Right atrium auricular region (tissue), 2 donors: Measurements from ENCODE around the gene RPS3. TPM values are rescaled to one million over a fixed set of nuclear protein-coding genes. Genes with fewer than 3 reads are reported as not detected.
A peak's percentile ranks its signal among the peaks of the same experiment; 100 is the strongest.

Source experiments
- DNase-seq: peaks from one replicate; pipeline ENCODE4 v3.0.0-alpha.2; 2019; ENCODE audit warnings: low spot score
- H3K27ac ChIP-seq, 2 donors: fragments of 200-600 bp; sonication (generic); 1 replicate in 1 of 2; 2 replicates in 1 of 2; pipeline ENCODE4 v1.5.1; 2016 to 2019
- H3K27me3 ChIP-seq, 2 donors: fragments of 200-600 bp; sonication (generic); one replicate each; pipeline versions ENCODE4 v1.5.1 to v1.6.0; 2017 to 2019
- H3K36me3 ChIP-seq: fragments of 200-600 bp; sonication (generic); one replicate; pipeline ENCODE4 v1.5.1; 2016
- H3K4me1 ChIP-seq, 2 donors: fragments of 200-600 bp; sonication (generic); one replicate each; pipeline versions ENCODE4 v1.5.1 to v1.6.0; 2017 to 2019
- H3K4me3 ChIP-seq, 2 donors: fragments of 200-600 bp; sonication (generic); 1 replicate in 1 of 2; 2 replicates in 1 of 2; pipeline ENCODE4 v1.5.1; 2017 to 2019; ENCODE audit warnings: mild to moderate bottlenecking in 1 of 2, moderate library complexity in 1 of 2
- H3K9me3 ChIP-seq, 2 donors: fragments of 200-600 bp; sonication (generic); one replicate each; pipeline ENCODE4 v1.5.1; 2019
- total RNA-seq, 2 donors: library from RNA; depleted of rRNA; stranded (reverse); fragments of >200 nt; gene quantifications; one replicate each; pipeline ENCODE4 v1.1.0, GENCODE V29; 2016
- TF ChIP-seq, protein P1 (sequence below), 2 donors: fragments of 200-600 bp; sonication (generic); IDR thresholded peaks; one replicate each; pipeline ENCODE4 v1.5.1; 2019; ENCODE audit warnings: antibody characterized with exemption in 2 of 2

Gene RPS3
- total RNA-seq = 100 to 1,000 TPM; 391 to 983 TPM

DNA sequence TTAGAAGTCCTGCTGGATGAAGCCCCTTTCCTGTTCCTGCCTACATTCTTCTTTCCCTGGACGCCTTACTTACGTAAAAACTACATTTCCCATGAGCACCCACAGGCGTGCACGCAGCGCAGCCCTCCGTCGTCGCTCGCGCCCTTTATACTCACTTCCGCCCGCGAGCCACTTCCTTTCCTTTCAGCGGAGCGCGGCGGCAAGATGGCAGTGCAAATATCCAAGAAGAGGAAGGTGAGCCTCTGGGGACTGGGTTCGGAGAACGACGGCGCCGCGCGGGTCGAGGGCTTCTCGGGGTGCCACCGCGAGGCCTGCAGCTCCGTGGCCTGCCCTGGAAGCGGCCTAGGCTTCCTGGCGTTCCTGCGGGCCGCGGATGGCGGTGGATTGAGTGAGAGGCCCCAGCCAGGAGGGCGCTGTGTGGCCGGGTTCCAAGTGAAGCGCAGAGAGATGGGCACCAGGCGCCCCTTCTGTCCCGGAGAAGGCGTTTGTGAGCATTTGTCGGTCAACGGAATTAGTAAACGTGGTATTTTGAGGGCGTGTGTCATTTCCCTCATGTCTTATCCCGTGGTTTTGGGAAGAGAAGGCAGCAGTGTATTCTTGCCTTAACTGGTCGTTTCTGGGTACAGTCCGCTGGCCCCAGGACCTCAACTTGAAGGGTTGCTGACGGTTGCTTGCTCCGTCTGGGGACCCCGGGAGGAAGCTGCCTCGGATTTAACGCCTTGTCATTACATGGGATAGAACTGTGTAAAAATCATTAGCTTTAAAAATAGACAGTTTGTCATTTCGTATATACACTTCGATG, at the start of gene RPS3:
TSS of gene RPS3 (plus strand) at position 175 of the 802 bp plus-strand sequence. CDS start at position 205, 30 bp downstream.
- Histone ChIP-seq H3K36me3 (peaks cover 38% of the 10 kb centered on the region), H3K27me3 (no peaks in the 10 kb centered on the region), H3K4me3 (peak within 1 kb of the TSS; percentile 74 to 76), H3K9me3 (no peaks in the 10 kb centered on the region), H3K27ac (peak within 1 kb of the TSS; percentile 92 to 95), H3K4me1 (peaks cover 0 to 31% of the 10 kb centered on the region in 2 donors)
- TF ChIP-seq, protein P1, sequence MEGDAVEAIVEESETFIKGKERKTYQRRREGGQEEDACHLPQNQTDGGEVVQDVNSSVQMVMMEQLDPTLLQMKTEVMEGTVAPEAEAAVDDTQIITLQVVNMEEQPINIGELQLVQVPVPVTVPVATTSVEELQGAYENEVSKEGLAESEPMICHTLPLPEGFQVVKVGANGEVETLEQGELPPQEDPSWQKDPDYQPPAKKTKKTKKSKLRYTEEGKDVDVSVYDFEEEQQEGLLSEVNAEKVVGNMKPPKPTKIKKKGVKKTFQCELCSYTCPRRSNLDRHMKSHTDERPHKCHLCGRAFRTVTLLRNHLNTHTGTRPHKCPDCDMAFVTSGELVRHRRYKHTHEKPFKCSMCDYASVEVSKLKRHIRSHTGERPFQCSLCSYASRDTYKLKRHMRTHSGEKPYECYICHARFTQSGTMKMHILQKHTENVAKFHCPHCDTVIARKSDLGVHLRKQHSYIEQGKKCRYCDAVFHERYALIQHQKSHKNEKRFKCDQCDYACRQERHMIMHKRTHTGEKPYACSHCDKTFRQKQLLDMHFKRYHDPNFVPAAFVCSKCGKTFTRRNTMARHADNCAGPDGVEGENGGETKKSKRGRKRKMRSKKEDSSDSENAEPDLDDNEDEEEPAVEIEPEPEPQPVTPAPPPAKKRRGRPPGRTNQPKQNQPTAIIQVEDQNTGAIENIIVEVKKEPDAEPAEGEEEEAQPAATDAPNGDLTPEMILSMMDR (IDR thresholded peaks at IDR 0.05) = peak in 1 of 2 donors; percentile 34
- DNase-seq = peak; percentile 96

DNA sequence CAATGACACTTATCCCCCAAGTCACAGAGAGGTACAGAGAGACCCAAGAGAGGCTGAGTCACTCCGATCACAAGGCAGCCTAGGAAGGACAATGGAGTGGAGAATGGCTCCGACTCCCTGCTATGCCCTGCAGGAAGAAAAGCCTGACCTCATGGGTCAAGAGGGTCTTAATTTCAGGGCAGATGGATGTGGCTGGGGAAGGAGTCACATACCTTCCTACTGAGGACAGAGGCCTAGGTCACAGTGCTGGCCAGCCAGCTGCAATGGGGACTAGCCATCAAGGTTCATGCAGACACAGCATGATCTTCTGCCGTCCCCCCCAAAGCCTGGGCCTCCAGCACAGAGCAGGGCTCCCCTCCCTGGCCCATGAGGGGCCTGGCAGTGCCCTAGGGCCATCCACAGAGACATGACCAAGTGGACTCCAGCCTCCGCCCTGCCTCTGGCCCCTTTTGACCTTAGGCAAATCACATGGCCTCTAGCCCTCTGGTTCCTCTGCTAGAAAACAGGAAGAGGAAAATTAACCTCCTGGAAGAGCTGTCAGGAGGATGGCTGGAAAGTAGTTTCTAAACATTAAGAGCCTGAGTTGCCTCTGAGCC, 49.7 kb upstream of the RPS3 start:
- peak overlapping the region; percentile 90 to 93 for H3K27ac ChIP-seq
- H3K4me1 ChIP-seq = peaks cover 4 to 80% of the 10 kb centered on the region in 2 donors
- no peaks in the 10 kb centered on the region for H3K27me3 ChIP-seq
- H3K9me3 ChIP-seq = no peaks in the 10 kb centered on the region
- H3K36me3 ChIP-seq = no peaks in the 10 kb centered on the region
- TF ChIP-seq, protein P1 (IDR thresholded peaks at IDR 0.05) = no peak
- peak overlapping the region; percentile 74 to 77 for H3K4me3 ChIP-seq
- no peak for DNase-seq

DNA sequence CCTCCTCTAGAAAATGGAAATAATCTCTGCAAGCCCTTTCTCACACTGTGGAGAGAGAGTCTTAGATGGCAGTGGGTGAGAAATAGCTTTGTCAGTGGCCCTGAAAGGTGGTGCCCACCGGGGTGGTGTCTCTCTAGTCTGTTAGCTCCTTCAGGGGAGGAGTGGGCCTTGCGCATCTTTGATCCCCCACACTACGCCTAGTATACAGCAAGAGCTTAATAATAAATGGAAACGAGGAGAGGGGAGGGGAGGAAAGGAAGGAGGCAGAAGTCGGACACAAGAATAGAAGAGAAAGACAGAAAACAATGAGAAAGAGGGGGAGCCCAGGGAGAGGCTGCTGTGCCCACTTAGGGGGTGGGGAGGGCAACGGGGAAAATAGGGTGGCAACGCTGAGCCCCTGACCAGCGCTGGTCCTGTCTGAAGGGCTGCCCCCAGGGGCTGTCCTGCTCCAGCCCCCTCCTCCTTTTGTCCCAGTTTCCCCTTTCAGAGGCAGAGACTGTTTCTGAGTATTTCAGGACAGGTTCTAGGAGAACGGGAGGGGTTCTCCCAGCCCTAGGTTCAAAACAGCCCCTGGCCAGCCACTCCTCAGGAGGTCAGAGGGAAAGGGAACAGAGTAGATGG, 49.1 kb upstream of the RPS3 start:
- Histone ChIP-seq H3K4me1 (peaks cover 4 to 74% of the 10 kb centered on the region in 2 donors), H3K4me3 (peak overlapping the region; percentile 74 to 77)

DNA sequence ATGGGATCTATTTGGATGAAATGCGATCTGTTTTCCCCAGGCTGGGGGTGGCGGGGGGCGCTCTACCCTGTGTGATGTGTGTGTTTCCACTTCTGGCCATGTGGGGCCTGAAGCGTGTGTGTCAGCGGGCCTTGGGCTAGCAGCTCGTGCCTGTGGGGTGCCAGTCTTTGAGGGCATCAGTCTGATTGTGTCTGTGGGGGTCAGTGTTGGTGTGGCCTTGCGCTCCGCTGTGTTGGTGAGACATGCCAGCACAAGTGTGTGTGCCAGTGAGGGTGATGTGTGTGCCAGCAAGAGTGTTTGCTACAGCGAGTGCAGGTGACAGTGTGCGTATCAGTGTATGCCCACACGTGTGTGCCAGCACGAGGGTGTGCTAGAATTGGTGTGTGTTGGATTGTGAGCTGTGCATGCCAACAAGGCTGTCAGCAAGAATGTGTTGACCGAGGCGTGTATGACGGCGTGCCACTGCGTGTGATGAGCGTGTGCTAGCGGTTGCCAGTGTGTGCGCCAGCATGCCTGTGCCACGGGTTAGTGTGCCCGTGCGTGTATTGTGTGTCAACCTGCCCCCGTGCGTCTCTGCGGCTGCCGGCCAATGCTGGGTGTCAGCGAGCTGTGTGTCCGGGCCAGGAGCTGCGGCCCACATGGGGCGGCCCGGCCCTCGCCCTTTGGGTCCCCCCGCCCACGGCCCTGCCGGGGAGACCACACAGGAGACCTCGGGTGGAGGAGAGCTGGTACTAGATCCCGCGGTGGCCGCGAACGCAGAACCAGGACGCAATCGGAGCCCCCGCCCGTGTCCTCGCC, 48.4 kb upstream of the RPS3 start:
- H3K36me3 ChIP-seq = no peaks in the 10 kb centered on the region
- H3K27ac ChIP-seq = peak overlapping the region; percentile 90 to 93
- peaks cover 4 to 67% of the 10 kb centered on the region in 2 donors for H3K4me1 ChIP-seq
- no peak for DNase-seq
- H3K4me3 ChIP-seq = peak overlapping the region; percentile 74 to 77
- no peaks in the 10 kb centered on the region for H3K9me3 ChIP-seq
- no peaks in the 10 kb centered on the region for H3K27me3 ChIP-seq
- TF ChIP-seq, protein P1 (IDR thresholded peaks at IDR 0.05) = no peak

More for the DNA sequence above, 49.1 kb upstream of the RPS3 start:
- no peak for DNase-seq
- peak overlapping the region; percentile 90 to 93 for H3K27ac ChIP-seq
- TF ChIP-seq, protein P1 (IDR thresholded peaks at IDR 0.05) = no peak
- H3K27me3 ChIP-seq = no peaks in the 10 kb centered on the region
- H3K9me3 ChIP-seq = no peaks in the 10 kb centered on the region
- no peaks in the 10 kb centered on the region for H3K36me3 ChIP-seq

DNA sequence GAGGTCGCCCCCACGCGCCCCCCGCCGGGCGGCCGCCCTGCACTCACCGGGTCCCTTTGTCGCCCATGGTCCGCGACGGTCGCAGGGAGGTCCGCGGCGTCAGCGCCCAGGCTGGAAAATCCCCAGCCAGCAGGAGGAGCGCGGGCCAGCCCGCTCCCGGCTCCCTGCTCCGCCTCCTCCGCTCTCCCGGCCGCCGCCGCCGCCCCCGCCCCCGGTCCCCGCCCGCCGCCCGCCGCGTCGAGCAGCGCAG, 47.9 kb upstream of the RPS3 start, which contains the start of gene ARRB1:
TSS of gene ARRB1 (minus strand) at position 121 of the 250 bp plus-strand sequence. CDS start at position 67, 54 bp downstream.
- no peaks in the 10 kb centered on the region for H3K9me3 ChIP-seq
- peak within 1 kb of the TSS; percentile 74 to 77 for H3K4me3 ChIP-seq
- no peaks in the 10 kb centered on the region for H3K27me3 ChIP-seq
- H3K36me3 ChIP-seq = no peaks in the 10 kb centered on the region
- no peak for DNase-seq
- peaks cover 4 to 61% of the 10 kb centered on the region in 2 donors for H3K4me1 ChIP-seq
- TF ChIP-seq, protein P1 (IDR thresholded peaks at IDR 0.05) = no peak
- peak within 1 kb of the TSS; percentile 90 to 93 for H3K27ac ChIP-seq
